Measurements from ENCODE around the gene SLC45A3. TPM values are rescaled to one million over a fixed set of nuclear protein-coding genes. Genes with fewer than 3 reads are reported as not detected.

SLC45A3 gene
- total and polyA plus RNA-seq, 2 of the 8 experiments (the other 6 are each of a cell fraction or from before 2014, with no cell fraction given), result 13.0 to 14.3 TPM

- ChIA-PET POLR2A (ENCODE audit: partially characterized antibody) (interaction anchor here (1.3 to 3.5 kb wide), 8 partner anchors 8 to 106 kb away, joined by 4 to 28 read pairs (median 12); no protein-coding TSS in a partner anchor), CTCF (ENCODE audit: partially characterized antibody) (interaction anchor here (0.7 to 19.2 kb wide), 7 partner anchors 16 to 99 kb away, joined by 3 to 282 read pairs (median 3); no protein-coding TSS in a partner anchor)
- H3K23me2 ChIP-seq (ENCODE audit: low read depth, low read length), result peaks cover 3% of the 10 kb centered on the region; the same call in 1 of the 2 replicates
- H3K18ac ChIP-seq (ENCODE audit: extremely low read depth, low read length), result no peak overlapping the region
- DNase-seq (ENCODE audit: low read depth in 1 of 2, low spot score in 2 of 2) (no peak), FAIRE-seq (no peak)
- no peak overlapping the region for H3K4ac ChIP-seq (replicated peaks; ENCODE audit: insufficient read length, low read depth, low read length)
- H3K79me2 ChIP-seq (ENCODE audit: control insufficient read depth in 1 of 2, insufficient read depth in 2 of 2, low read length in 2 of 2), result peaks cover 7 to 23% of the 10 kb centered on the region in 2 experiments
- no peaks in the 10 kb centered on the region for H3K27me3 ChIP-seq (replicated peaks in 1 of 4; ENCODE audit: control insufficient read depth in 3 of 4, extremely low read depth in 1 of 4, insufficient read depth in 3 of 4, low read length in 3 of 4)
- H2BK20ac ChIP-seq (ENCODE audit: low read length), result no peak overlapping the region
- no peaks in the 10 kb centered on the region; a peak in 2 of 7 replicates for H3K4me1 ChIP-seq (replicated peaks in 1 of 4; ENCODE audit: control insufficient read depth in 3 of 4, insufficient read depth in 4 of 4, low read length in 3 of 4)
- no peak overlapping the region for H3K56ac ChIP-seq (replicated peaks; ENCODE audit: insufficient read length, low read depth, low read length)
- no peak overlapping the region for H2AK5ac ChIP-seq (ENCODE audit: low read depth, low read length)
- H3K4me2 ChIP-seq (ENCODE audit: insufficient read depth in 1 of 2, low read depth in 2 of 2, low read length in 2 of 2), result no peak overlapping the region; a peak in 1 of 4 replicates
- no peak overlapping the region for H2AFZ ChIP-seq (ENCODE audit: low read length)
- H3K14ac ChIP-seq (ENCODE audit: insufficient read length), result no peak overlapping the region
- H4K5ac ChIP-seq (ENCODE audit: insufficient read length, low read depth, low read length), result no peak overlapping the region
- no peaks in the 10 kb centered on the region for H4K20me1 ChIP-seq (replicated peaks in 1 of 2; ENCODE audit: control insufficient read depth in 1 of 2, insufficient read depth in 2 of 2, low read length in 2 of 2)
- H4K91ac ChIP-seq (replicated peaks; ENCODE audit: insufficient read length, low read length), result no peak overlapping the region
- H3K4me3 ChIP-seq (ENCODE audit: extremely low read depth in 1 of 4, insufficient read depth in 2 of 4, low read depth in 3 of 4, low read length in 4 of 4), result no peak overlapping the region
- WGBS, 2 experiments (ENCODE audit: extremely low coverage in 1 of 2, insufficient coverage in 1 of 2, insufficient read length in 1 of 2, insufficient replicate concordance in 2 of 2, low coverage in 1 of 2, low lambda C conversion rate in 2 of 2, missing lambda C conversion rate in 1 of 2), result 87% methylated on average over 6 of the region's 6 CpGs; no CpG with 5 or more reads in 1 of the 2 experiments
- H3K9ac ChIP-seq (replicated peaks in 1 of 4; ENCODE audit: extremely low read depth in 1 of 4, low read depth in 3 of 4, low read length in 3 of 4), result no peak overlapping the region
- H3K9me3 ChIP-seq (ENCODE audit: insufficient read depth in 2 of 2, low read depth in 1 of 2, low read length in 1 of 2), result no peaks in the 10 kb centered on the region
- H2BK15ac ChIP-seq (ENCODE audit: low read length), result no peak overlapping the region
- no peaks in the 10 kb centered on the region; the same call in 1 of the 2 replicates for H3K79me1 ChIP-seq (ENCODE audit: low read depth, low read length)
- H2BK120ac ChIP-seq (replicated peaks; ENCODE audit: low read depth, low read length), result no peak overlapping the region
- H3K23ac ChIP-seq (ENCODE audit: insufficient read length), result no peak overlapping the region
- H3K27ac ChIP-seq (ENCODE audit: low read depth, low read length), result no peak overlapping the region
- no peak overlapping the region for H2BK5ac ChIP-seq (ENCODE audit: low read depth, low read length)
- no peak overlapping the region for H4K8ac ChIP-seq (ENCODE audit: extremely low read depth, insufficient read depth, low read length)
- no peak overlapping the region for H2BK12ac ChIP-seq (ENCODE audit: low read depth, low read length)
- no peaks in the 10 kb centered on the region for H3K36me3 ChIP-seq (ENCODE audit: control insufficient read depth in 2 of 4, insufficient read depth in 4 of 4, low read length in 3 of 4)
- TF ChIP-seq BRCA1 (IDR thresholded peaks at IDR 0.05; ENCODE audit: low read depth, low read length) (no peak), TBP (IDR thresholded peaks at IDR 0.05; ENCODE audit: low read depth, low read length) (no peak), CHD1 (IDR thresholded peaks at IDR 0.05; ENCODE audit: low read depth, low read length) (no peak), TCF12 (IDR thresholded peaks at IDR 0.05; ENCODE audit: low read depth, low read length) (no peak), RXRA (IDR thresholded peaks at IDR 0.05; ENCODE audit: insufficient read depth, low read depth, low read length) (no peak), TAF1 (IDR thresholded peaks at IDR 0.05; ENCODE audit: low read depth, low read length) (no peak), YY1 (IDR thresholded peaks at IDR 0.05; ENCODE audit: low read depth, low read length) (no peak), CBX8 (IDR thresholded peaks at IDR 0.05; ENCODE audit: borderline replicate concordance, low read depth, low read length) (no peak), CBX5 (IDR thresholded peaks at IDR 0.05; ENCODE audit: low read depth, low read length) (no peak), RFX5 (IDR thresholded peaks at IDR 0.05; ENCODE audit: borderline replicate concordance, low read depth, low read length) (no peak), JUN (IDR thresholded peaks at IDR 0.05; ENCODE audit: low read depth, low read length) (no peak), SIRT6 (IDR thresholded peaks at IDR 0.05; ENCODE audit: low read length) (no peak), POLR2AphosphoS5 (IDR thresholded peaks at IDR 0.05; ENCODE audit: low read depth, low read length) (no peak), TAF7 (optimal IDR thresholded peaks at IDR 0.05; ENCODE audit: borderline replicate concordance, low read depth, low read length) (no peak), SP1 (IDR thresholded peaks at IDR 0.05; ENCODE audit: low read depth, low read length) (no peak), POLR2A (IDR thresholded peaks at IDR 0.05; ENCODE audit: control extremely low read depth in 1 of 2, low read depth in 2 of 2, low read length in 2 of 2) (no peak)
Measured at GRCh38 chr1:205633421-205633976, 46.8 kb downstream of the SLC45A3 start.

Measured in H1 (cell line).